ENCODE measurements around the gene MED12L. TPM values are rescaled to one million over a fixed set of nuclear protein-coding genes. Genes with fewer than 3 reads are reported as not detected.

Gene MED12L
- total RNA-seq, 4 donors from 2014 or later, result 0.08 to 1.5 (median 0.19) TPM

DNA sequence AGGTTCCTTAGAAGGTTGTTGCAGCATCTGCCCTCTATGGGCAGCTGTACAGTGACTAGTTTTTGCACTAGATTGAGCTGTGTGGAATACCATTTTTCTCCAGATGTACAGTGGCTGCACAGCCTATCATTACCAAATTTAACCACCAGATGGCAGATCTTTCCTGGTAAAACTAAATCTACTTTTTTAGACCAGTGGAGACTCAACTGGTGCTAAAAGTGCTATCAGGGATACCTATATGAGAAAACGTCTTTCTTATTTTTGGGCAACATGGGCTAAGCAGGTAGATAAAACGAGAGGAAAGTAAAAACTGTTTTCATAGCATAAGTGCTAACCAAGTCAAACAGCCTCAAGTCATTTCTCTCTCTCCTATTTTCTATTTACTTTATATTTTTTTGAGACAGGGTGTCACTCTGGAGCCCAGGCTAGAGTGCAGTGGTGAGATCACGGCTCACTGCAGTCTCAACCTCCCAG, 354.2 kb downstream of the MED12L start:
- 20 to 37% methylated on average over 3 of the region's 3 CpGs for WGBS, 2 donors
- H3K27ac ChIP-seq, result no peak overlapping the region
- H3K36me3 ChIP-seq, result no peaks in the 10 kb centered on the region
- peaks cover 0 to 6% (median 0%) of the 10 kb centered on the region in 3 donors for H3K4me1 ChIP-seq
- intact Hi-C loops (cut with DNase I), result loop anchor here (5.0 to 10.0 kb wide), 2 partner anchors 398 to 475 kb away; no protein-coding TSS in a partner anchor
- no peak for DNase-seq
- no peak overlapping the region for H3K4me3 ChIP-seq
- no peak for TF ChIP-seq POLR2A (IDR thresholded peaks at IDR 0.05)
- TF ChIP-seq, protein P1, sequence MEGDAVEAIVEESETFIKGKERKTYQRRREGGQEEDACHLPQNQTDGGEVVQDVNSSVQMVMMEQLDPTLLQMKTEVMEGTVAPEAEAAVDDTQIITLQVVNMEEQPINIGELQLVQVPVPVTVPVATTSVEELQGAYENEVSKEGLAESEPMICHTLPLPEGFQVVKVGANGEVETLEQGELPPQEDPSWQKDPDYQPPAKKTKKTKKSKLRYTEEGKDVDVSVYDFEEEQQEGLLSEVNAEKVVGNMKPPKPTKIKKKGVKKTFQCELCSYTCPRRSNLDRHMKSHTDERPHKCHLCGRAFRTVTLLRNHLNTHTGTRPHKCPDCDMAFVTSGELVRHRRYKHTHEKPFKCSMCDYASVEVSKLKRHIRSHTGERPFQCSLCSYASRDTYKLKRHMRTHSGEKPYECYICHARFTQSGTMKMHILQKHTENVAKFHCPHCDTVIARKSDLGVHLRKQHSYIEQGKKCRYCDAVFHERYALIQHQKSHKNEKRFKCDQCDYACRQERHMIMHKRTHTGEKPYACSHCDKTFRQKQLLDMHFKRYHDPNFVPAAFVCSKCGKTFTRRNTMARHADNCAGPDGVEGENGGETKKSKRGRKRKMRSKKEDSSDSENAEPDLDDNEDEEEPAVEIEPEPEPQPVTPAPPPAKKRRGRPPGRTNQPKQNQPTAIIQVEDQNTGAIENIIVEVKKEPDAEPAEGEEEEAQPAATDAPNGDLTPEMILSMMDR (IDR thresholded peaks at IDR 0.05), result peak; percentile 40 to 90 (median 80)
- no peaks in the 10 kb centered on the region for H3K27me3 ChIP-seq
- H3K9me3 ChIP-seq, result no peaks in the 10 kb centered on the region

DNA sequence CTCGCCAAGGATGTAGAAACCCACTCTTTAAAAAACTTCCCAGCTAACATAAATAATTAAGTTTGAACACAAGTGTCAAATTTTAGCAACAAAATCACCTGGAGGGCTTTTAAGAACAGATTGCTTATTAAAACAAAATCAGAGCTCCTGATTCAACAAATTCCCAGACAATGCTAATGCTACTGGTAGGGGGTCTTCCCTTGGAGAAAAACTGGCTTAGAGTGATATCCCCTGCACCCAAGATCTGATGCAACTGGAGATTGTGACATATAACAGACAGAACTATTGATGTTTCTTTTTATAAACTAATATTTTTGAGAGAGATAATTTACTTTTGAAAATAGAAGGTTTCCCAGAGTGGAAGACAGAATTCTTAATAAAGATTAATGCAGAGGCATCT, 355.5 kb downstream of the MED12L start:
- intact Hi-C loops (cut with DNase I), result loop anchor here (5.0 to 10.0 kb wide), 2 partner anchors 396 to 474 kb away; no protein-coding TSS in a partner anchor
- WGBS, 2 donors, result 93 to 94% methylated on average over 1 of the region's 1 CpG
- Histone ChIP-seq H3K9me3 (no peaks in the 10 kb centered on the region), H3K4me3 (no peak overlapping the region), H3K27me3 (no peaks in the 10 kb centered on the region), H3K4me1 (peaks cover 0 to 11% (median 0%) of the 10 kb centered on the region in 3 donors), H3K27ac (no peak overlapping the region), H3K36me3 (no peaks in the 10 kb centered on the region)
- no peak for DNase-seq
- TF ChIP-seq POLR2A (IDR thresholded peaks at IDR 0.05), result no peak
- TF ChIP-seq, protein P1 (IDR thresholded peaks at IDR 0.05), result no peak

DNA sequence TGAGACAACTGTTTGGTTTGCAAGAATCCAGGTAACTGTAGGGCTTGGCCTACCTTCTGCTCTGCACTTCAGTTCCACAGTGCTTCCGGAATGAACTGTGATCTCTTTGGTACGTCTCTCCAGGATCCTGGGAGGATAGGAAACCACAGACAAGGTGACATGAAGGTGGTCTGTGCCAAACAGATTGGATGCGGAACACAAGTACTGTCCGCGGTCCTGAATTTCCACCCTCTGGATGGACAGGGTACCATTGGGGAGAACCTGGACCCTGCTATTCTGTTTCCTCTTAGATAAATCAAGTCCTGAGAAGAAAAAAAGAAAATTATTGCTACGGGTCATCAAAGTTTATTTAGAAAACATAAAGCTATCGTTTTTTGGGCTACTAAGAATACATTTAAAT, 358.1 kb downstream of the MED12L start:
- no peak for DNase-seq

DNA sequence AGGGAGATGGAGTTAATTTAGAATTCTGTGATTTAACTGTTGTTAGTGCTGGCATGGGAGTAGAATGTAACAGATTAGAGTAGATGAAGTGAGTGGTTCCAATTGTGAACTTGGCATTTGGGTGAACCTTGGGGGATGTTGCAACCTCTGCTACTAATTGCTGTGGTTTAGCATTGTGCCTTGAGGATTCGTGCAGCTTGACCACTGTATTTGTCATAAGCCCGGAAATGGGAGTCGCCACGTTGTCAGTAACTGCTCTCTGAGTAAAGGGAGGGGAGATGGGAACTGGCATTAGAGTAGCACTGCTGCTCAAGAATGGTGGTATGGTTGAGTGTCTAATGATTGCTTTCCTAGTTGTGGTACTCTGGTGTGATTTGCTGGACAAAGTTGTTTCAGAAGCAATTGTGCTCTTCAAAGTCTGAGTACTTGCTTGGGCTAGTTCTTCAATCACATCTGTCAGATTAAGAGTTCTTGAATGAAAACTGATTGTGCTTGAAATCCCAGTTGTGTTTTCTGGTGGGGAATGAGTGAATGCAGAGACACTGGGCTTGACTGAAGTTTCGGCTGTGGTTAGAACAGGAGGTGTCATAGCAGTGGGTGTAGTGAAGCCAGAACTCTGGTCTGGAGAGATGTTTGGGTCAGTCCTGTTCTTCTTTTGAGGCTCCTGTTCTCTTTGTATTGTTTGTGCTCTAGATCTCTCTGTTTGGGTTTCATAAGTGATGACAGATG, 360.0 kb downstream of the MED12L start:
- DNase-seq, result no peak
- no peak overlapping the region for H3K27ac ChIP-seq
- peaks cover 0 to 5% (median 0%) of the 10 kb centered on the region in 3 donors for H3K36me3 ChIP-seq
- TF ChIP-seq, protein P1 (IDR thresholded peaks at IDR 0.05), result no peak
- TF ChIP-seq POLR2A (IDR thresholded peaks at IDR 0.05), result no peak
- H3K4me3 ChIP-seq, result no peak overlapping the region
- H3K4me1 ChIP-seq, result peaks cover 0 to 6% (median 0%) of the 10 kb centered on the region in 3 donors
- no peaks in the 10 kb centered on the region for H3K27me3 ChIP-seq
- WGBS, 2 donors, result 45 to 64% methylated on average over 5 of the region's 5 CpGs
- intact Hi-C loops (cut with DNase I), result loop anchor here (10.0 kb wide), 1 partner anchor 469 kb away; no protein-coding TSS in a partner anchor
- H3K9me3 ChIP-seq, result no peaks in the 10 kb centered on the region

More for the DNA sequence above, 358.1 kb downstream of the MED12L start:
- Histone ChIP-seq H3K4me1 (peaks cover 0 to 11% (median 0%) of the 10 kb centered on the region in 3 donors), H3K36me3 (peaks cover 0 to 3% (median 0%) of the 10 kb centered on the region in 3 donors), H3K27me3 (no peaks in the 10 kb centered on the region), H3K4me3 (no peak overlapping the region), H3K27ac (no peak overlapping the region), H3K9me3 (no peaks in the 10 kb centered on the region)
- intact Hi-C loops (cut with DNase I), result loop anchor here (5.0 to 10.0 kb wide), 2 partner anchors 394 to 471 kb away; no protein-coding TSS in a partner anchor
- no peak for TF ChIP-seq POLR2A (IDR thresholded peaks at IDR 0.05)
- TF ChIP-seq, protein P1 (IDR thresholded peaks at IDR 0.05), result no peak
- 83 to 87% methylated on average over 6 to 7 of the region's 7 CpGs for WGBS, 2 donors

DNA sequence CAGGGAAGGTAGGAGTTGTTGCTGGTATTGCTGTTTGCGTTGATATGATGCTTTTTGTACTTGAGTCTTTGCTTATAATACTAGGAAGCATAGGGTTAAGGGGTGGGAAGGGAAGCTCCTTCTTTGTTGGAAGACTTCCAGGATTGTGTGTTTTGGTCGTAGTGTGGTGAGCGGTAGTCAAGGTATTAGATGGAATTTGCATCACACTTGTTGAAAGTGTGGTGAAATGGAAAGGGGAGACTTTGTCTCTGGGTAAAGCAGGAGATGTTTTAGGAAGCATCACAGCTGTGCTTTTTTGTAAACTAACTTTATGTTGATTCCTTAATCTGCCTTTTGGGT, 360.5 kb downstream of the MED12L start:
- WGBS, 2 donors, result 39 to 62% methylated on average over 3 of the region's 3 CpGs
- no peaks in the 10 kb centered on the region for H3K9me3 ChIP-seq
- peaks cover 0 to 6% (median 0%) of the 10 kb centered on the region in 3 donors for H3K4me1 ChIP-seq
- peaks cover 0 to 5% (median 0%) of the 10 kb centered on the region in 3 donors for H3K36me3 ChIP-seq
- TF ChIP-seq, protein P1 (IDR thresholded peaks at IDR 0.05), result no peak
- no peak overlapping the region for H3K4me3 ChIP-seq
- no peak overlapping the region for H3K27ac ChIP-seq
- no peaks in the 10 kb centered on the region for H3K27me3 ChIP-seq
- intact Hi-C loops (cut with DNase I), result loop anchor here (10.0 kb wide), 1 partner anchor 469 kb away; no protein-coding TSS in a partner anchor
- no peak for DNase-seq

All from esophagus squamous epithelium (tissue), 5 donors.